Right lobe of liver (tissue), 4 donors: ENCODE data around the gene ERO1B.

Experiments used
- CTCF ChIP-seq, 4 donors: fragments of 200-600 bp in 3 of 4; fragments of 450-650 bp in 1 of 4; IDR thresholded peaks; one replicate each; pipeline versions ENCODE4 v1.5.1 to v1.8.0; 2016 to 2022; ENCODE audit warnings: antibody characterized with exemption in 4 of 4, mild to moderate bottlenecking in 2 of 4
- POLR2A ChIP-seq: fragments of 450-650 bp; IDR thresholded peaks from one replicate; pipeline ENCODE4 v1.6.1; 2017; ENCODE audit warnings: antibody characterized with exemption, mild to moderate bottlenecking
- donor health status: DM: no; HTN: no; CAD: no.
- donor health status: DM: no; HTN: no; CAD: no.
- donor health status: DM: no; HTN: yes; CAD: no.

DNA sequence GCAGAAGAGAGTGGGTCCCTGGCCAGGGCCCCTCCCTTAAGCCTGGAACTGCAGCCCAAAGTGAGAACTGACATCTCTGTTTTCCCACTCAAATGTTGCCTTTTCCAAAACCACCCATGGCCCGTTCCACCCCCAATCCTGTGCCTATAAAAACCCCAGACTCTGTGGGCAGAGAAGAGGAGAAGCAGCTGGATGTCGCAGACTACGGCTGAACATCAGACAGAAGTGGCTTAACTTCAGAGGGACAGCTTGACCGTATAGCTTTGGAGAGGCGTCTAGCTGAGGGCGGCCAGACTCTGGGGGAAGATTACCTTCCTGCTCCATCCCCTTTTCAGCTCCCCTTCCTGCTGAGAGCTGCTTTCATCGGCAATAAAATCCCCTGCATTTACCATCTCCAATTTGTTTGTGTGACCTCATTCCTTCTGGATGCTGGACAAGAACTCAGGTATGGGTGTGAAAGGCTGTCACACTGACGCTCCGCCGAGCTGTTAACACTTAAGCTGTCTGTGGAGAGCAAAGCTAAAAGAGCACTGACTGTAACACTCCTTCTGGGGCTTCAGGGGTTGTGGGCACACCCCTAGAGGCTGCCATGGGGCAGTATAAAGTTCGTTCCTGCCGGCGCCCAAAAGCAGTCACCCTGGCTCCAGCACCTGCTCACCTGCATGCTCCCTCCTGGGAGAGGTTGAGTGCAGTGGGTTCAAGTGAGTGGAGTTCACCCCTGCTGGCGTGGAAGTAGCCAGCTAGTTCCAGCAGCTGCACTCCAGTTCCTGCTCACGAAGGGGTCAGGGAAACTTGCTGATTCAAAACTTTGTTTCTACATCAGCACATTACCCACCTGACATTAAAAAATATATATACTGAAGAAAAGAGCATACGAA, 19.6 kb upstream of the ERO1B start:
- TF ChIP-seq CTCF (IDR thresholded peaks at IDR 0.05), result no peak
- TF ChIP-seq POLR2A, result no peak
